Right forelimb (tissue), 1 donor: ENCODE data around the gene GPC5.
"Not testable (repeated sequence)": the region's sequence is repeated elsewhere in the genome, so short reads cannot be mapped to it uniquely, and the experiment has no call there.

Experiments
- DNase-seq: peaks from one replicate; pipeline ENCODE4 v3.0.0-alpha.2; 2018

GPC5 gene

DNA sequence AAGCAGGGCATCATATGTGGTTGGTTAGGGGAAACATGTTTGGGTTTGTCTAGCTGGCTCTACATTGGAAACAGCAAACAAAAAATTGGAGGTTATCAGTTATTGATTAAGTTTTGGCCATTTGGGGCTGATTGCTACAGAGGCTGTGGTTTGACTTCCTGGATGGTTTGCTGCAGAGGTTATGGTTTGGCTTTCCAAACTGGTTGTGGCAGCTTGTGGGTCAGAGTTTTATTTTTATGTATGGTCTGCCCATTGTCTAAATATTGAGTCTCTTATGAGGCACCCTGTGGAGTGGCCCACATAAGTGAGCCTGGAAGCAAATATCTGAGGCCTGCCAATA is 261.6 kb downstream of the GPC5 start:
- DNase-seq, result no peak

GRCh38 chr13:91661692-91662490 is 263.5 kb downstream of the GPC5 start:
- DNase-seq, result no peak

DNA sequence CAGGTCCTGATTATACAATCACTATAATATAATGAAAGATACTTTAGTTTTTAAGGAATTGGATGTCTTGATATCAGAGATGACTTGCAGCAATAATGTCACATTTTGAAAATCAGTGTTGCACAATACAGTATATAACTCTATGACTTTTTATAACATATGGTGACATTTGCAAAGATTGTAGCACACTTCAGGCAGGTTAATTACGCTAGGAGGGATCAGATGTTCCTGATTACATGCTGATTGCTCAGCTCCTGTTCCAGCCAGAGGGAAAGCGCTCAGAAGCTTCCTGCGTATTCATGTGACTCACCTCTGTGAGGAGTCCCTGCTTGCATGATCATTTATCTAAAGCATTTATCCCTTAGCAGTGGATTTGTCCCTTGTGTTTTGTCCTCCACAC is 265.6 kb downstream of the GPC5 start:
- no peak for DNase-seq

GRCh38 chr13:91667486-91667885 is 269.1 kb downstream of the GPC5 start:
- DNase-seq, result no peak

DNA sequence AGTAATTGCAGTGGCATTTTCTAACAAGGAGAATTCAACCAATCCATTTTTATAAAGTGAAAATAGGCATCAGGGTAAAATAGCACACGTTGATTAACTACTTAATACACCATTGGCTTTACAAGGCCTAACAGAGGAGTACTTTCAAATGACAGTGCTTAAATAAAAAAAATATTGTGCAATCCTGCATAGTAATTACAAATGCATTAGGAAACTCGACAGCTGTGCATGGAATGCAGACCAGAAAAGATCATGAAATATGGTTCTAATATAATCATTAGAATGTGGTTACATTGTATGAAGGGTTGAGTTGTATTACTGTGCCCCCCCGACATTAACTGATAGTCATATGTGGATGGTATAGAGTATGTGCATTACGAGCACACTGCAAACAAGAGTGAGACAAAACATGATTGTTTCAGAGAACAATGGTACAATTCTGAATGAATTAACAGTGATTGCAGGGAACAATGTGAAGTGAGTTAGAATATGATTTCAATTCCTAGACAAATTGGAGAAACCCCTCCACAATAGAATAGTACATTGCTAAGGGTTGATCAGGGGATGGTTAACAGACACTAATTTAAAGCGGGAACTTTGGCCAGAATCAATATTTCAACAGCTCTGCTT is 270.6 kb downstream of the GPC5 start:
- DNase-seq, result no peak

DNA sequence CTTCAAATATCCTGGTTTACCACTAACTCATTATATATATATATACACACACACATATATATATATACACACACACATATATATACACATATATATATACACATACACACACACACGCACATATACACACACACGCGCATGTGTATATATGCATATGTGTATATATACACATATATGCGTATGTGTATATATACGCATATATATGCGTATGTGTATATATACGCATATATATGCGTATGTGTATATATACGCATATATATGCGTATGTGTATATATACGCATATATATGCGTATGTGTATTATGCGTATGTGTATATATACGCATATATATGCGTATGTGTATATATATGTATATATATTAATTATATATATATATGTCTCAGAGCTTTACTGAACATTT is 275.9 kb downstream of the GPC5 start:
- not testable (repeated sequence) for DNase-seq

DNA sequence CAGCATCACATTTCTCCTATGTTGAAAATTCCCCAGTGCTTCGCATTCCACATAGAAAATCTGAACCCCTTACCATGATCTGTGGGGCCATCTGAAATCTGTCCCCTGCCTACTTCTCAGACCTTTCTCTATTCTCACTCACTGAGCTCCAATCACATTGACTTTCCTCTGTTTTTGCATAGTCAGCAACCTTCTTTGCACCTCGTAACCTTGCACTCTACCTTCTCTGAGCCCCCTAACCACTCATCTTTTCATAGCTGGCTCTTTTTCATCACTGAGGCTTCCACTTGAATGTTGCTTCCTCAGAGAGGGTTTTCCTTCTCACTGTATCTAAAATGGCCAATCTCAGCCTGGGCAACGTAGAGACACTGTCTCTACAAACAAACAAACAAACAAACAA is 286.3 kb downstream of the GPC5 start:
- no peak for DNase-seq

DNA sequence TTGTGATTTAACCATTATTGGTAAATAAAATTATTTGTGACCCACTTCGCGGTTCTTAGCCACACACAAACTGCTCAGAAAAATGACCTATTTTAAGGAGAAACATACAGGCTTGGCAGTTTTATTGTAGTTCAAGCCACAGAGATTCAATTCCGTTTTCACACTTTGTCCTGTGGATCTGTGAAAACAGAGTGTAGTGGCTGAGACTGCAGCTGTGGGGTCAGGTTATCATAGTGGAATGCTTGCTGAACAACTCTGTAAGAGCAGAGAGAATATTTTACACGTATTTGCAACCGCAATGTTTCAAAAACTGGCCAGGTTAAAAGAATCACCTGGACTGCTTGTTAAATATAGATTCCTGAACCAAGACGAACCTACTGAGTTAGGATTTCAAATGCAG is 292.5 kb downstream of the GPC5 start:
- DNase-seq, result no peak

GRCh38 chr13:91693466-91693865 is 295.0 kb downstream of the GPC5 start:
- DNase-seq, result no peak

DNA sequence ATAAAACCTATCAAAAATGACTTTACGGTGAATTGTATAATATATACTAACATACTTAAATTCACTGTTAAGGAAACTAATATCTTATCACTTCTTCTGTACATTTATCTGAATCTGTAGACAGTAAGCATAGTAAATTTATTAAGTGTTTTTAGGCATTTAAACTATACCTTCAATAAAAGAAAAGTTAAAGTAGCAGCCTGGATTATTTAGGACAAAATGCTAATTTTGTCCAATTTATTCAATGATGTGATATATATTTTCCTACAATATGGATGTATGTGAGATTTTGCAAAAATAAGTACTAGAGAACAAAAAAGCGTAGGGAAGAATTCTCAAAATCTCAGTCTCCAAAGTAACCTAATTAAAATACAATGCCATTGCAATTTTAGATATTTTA is 299.9 kb downstream of the GPC5 start:
- no peak for DNase-seq

DNA sequence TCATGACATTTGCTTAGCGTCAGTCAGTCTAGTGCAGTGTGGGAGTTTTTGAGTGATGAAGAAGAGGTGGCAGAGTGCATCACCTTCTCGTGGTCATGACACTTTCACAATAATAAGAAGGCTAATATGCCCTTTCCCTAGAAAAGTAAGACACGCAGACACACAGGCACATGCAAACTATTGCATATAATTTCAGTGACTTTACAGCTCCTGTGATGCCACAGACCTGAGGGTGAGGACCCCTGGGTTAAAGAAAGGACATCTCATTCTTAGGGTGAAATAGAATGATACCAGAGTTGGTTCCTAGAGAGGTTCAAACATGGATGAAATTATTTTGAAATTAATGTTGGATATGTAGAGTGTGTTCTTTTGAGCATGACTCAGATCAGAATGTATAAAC is 300.3 kb downstream of the GPC5 start:
- no peak for DNase-seq

DNA sequence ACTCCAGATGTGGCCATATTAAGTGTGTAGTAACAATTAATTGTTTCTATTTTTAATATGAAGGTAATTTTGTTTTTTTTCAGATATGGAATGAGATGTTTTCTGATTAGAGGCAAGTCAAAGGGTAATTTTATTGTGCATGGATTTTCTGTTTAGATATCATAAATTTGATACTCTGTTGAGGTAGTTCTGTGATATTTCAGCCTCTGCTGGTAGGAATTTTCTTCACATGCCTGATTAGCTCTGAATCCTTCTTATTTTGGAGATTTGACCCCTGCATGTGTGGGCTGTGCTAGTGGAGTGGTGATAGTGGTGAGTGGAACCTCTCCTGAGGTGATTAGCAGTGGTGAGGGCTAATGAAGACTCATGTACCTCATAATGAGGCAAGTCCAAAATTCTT is 301.4 kb downstream of the GPC5 start:
- DNase-seq, result no peak

DNA sequence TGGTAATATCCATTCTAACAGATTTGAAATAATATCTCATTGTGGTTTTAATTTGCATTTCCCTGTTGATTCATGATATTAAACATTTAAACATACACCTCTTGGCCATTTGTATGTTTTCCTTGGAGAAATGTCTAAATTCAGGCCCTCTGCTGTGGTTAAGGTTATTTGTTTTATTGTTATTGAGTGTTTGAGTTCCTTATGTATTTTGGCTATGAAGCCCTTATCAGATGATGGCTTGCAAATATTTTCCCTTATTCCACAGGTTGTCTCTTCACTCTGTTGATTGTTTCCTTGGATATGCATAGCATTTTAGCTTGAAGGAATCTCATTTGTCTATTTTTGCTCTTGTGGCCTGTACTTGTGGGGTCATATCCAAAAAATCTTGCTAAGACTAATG is 303.6 kb downstream of the GPC5 start:
- no peak for DNase-seq

- DNase-seq, result no peak
These were observed 304.0 kb downstream of the GPC5 start for GRCh38 chr13:91702411-91702810.

- DNase-seq, result no peak
These were observed 306.0 kb downstream of the GPC5 start for GRCh38 chr13:91704398-91704797.

- DNase-seq, result no peak
These were observed 310.1 kb downstream of the GPC5 start for GRCh38 chr13:91708558-91708957.

- DNase-seq, result no peak
These were observed 310.8 kb downstream of the GPC5 start for GRCh38 chr13:91709180-91709579.

GRCh38 chr13:91710733-91711132 is 312.3 kb downstream of the GPC5 start:
- no peak for DNase-seq

DNA sequence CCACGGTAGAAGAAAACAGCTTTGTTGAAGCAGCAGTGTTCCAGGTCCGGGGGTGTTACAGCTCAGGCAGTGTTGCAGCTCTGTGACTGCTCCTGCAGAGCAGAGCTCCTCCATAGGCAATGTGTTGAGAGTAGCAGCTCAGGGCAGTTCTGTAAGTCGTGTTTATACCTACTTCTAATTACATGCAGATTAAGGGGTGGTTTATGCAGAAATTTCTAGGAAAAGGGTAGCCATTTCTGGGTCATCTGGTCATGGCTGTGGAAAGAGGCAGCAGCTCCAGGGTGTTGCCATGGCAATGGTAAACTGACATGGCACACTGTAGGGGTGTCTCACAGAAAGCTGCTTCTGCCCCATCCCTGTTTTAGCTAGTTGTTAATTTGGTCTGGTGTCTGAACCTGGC is 316.4 kb downstream of the GPC5 start:
- DNase-seq, result no peak

DNA sequence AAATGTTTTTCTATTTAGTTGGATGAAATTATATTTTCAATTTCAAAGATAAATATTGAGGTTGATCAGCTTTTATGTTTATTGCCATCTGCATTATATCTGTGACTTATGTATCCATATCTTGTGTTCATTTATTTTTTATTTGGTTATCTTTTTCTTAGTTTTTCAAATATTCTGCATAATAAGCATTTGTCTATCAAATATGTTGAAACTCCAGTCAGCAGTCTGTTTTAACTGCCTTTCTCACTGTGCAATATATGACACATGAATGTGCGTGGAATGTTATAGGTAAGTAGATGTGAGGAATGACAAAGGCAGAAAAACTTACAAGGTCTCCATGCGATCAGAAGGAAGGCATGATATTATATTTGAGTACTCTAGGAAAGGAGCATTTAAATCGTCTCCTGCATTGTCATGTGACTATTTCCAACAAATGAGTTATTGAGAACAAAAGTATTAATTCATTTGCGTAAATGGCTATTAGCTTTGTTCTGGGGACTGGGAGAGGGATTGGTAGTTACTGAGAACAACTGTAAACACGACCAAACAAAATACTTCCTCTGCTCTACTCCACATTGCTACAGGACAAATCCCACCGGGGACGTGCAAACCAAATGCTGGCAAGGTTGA is 318.1 kb downstream of the GPC5 start:
- DNase-seq, result no peak

GRCh38 chr13:91719033-91719432 is 320.6 kb downstream of the GPC5 start:
- DNase-seq, result no peak

DNA sequence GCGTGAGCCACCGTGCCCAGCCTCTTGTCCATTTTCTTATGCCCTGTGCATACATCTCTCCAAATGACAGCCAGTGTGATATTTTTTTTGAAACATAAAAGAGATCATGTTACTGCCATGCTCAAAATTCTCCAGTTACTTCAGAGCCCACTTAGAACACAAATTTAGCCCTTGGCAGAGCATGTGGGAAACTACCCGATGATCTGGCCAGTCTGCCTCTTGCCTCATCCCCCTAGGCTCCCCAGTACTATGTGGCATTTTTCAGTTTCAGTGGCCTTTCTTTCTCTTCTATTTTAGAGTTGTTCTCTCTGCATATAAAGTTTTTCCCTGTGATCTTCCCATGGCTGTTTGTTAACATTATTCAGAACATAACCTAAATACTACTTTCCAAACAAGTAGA is 323.0 kb downstream of the GPC5 start:
- no peak for DNase-seq

DNA sequence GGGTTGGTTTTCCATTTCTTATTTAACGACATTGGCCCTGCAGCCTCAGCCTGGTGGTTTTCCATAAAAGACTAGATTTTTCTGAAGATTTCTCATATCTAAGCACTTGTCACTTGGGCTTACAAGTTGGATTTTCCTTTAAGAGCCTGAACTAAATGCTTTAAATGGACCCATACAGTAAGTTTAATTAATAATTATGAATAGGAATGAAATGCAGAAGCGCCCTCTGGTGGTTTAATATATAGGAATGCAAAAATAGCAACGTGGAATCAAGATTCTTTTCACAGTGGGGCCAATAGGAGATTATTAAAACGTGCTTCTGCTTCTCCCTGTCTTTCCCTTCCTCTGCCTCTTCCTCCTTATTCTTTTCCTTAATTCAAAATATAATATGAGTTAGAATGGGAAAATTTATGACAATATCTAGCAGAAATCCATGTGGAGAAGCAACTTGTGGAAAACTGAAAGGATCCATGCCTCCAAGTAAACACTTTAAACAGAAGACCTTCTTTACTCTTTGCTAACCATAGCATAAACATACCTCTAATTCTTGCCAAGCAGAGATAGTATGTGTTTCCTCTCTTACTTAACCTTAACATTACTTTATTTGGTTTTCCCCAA is 324.0 kb downstream of the GPC5 start:
- DNase-seq, result no peak

DNA sequence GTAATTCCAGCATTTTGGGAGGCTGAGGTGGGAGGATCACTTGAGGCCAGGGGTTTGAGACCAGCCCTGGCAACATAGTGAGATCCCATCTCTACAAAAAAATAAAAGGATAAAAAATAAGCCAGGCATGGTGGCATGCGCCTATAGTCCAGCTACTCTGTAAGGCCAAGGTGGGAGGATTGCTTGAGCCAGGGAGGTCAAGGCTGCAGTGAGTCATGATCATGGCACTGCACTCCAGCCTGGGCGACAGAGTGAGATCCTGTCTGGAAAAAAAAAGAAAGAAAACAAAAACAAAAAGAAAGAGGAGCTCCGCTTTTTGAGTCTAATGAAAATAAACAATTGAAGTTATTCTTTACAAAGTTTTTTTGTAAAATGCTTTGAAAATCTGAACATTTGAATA is 326.2 kb downstream of the GPC5 start:
- DNase-seq, result no peak
